DOHH2 (cell line): Measurements from ENCODE around the gene LMBRD2.

ENCODE experiments used
- EZH2phosphoT487 ChIP-seq: fragments of 200-600 bp; sonication (generic); IDR thresholded peaks from 2 replicates; pipeline ENCODE4 v1.6.1; 2017; ENCODE audit warnings: borderline replicate concordance, mild to moderate bottlenecking, antibody characterized with exemption, low read length, moderate library complexity, mixed read lengths
- TF ChIP-seq, protein P1 (sequence below): fragments of 200-600 bp; sonication (generic); IDR thresholded peaks from one replicate; pipeline ENCODE4 v1.5.1; 2014; ENCODE audit warnings: antibody characterized with exemption, mild to moderate bottlenecking, low read depth, low read length; ENCODE audit not compliant: poor library complexity, severe bottlenecking

- TF ChIP-seq, protein P1, sequence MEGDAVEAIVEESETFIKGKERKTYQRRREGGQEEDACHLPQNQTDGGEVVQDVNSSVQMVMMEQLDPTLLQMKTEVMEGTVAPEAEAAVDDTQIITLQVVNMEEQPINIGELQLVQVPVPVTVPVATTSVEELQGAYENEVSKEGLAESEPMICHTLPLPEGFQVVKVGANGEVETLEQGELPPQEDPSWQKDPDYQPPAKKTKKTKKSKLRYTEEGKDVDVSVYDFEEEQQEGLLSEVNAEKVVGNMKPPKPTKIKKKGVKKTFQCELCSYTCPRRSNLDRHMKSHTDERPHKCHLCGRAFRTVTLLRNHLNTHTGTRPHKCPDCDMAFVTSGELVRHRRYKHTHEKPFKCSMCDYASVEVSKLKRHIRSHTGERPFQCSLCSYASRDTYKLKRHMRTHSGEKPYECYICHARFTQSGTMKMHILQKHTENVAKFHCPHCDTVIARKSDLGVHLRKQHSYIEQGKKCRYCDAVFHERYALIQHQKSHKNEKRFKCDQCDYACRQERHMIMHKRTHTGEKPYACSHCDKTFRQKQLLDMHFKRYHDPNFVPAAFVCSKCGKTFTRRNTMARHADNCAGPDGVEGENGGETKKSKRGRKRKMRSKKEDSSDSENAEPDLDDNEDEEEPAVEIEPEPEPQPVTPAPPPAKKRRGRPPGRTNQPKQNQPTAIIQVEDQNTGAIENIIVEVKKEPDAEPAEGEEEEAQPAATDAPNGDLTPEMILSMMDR = no peak
- TF ChIP-seq EZH2phosphoT487 = no peak
These were observed 26.8 kb upstream of the LMBRD2 start for GRCh38 chr5:36178524-36178890.
